Measurements from ENCODE around the gene BMPR1B.
A peak's percentile ranks its signal among the peaks of the same experiment; 100 is the strongest.
"Not testable (repeated sequence)": the region's sequence is repeated elsewhere in the genome, so short reads cannot be mapped to it uniquely, and the experiment has no call there.

BMPR1B gene

GRCh38 chr4:95049551-95050233, 291.9 kb downstream of the BMPR1B start:
- DNase-seq = no peak

GRCh38 chr4:95050980-95051701, 293.4 kb downstream of the BMPR1B start:
- DNase-seq = no peak

- no peak for DNase-seq
These were observed 293.9 kb downstream of the BMPR1B start for GRCh38 chr4:95051702-95052020.

DNA sequence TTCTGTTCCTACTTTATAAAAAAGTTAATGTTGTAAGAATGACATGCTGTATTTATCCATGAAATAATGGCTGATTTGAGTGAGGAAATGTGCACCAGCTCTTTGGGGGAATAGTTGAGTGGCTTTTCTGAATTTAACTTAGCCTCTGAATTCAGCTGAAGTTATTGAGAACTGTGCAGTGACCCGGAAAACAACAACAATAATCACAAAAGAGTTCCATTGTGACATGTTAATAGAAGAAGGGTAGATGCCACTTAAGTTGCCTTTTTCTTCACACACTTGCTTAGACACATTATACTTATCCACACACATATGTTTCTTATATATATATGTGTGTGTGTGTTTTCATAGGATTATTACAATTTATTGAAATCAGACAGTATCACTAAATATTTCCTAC, 301.2 kb downstream of the BMPR1B start:
- no peak for DNase-seq

DNA sequence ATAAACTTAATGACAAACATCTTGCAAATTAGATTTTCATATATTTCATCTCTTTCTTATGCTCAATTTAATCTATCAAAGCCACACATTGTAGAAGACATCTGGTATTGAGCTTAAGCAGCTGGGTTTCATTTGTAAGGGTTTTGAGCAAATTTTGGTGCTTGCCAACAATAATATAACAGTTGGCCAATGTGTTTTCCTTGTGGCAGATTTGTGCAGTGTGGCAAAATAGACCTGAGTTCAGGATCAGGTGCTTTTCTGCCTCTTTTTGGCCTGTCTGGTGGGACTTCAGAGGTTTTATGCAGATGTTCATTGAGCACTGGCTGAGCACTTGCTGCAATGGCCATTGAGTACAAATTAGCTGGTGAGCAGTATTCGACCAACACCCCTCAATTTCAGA, 301.9 kb downstream of the BMPR1B start:
- DNase-seq = no peak

DNA sequence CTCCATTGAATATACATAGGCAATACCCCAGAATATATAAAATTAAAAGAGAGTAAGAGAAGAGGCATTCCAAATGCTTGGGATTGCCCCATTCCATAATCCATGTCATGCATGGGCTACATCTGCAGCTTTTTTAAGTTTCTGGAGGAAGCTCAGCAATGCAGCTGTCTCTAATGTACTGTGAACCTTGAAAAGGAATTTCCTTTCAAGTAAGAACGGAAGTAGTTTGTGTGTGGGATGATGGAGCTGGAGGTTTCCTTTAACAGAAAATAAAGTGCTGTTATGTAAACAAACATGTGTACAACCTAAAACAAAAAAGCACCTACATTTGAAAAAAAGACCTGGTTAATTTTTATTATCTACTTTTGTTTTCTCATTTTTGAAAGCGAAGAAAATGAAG, 303.5 kb downstream of the BMPR1B start:
- no peak for DNase-seq

DNA sequence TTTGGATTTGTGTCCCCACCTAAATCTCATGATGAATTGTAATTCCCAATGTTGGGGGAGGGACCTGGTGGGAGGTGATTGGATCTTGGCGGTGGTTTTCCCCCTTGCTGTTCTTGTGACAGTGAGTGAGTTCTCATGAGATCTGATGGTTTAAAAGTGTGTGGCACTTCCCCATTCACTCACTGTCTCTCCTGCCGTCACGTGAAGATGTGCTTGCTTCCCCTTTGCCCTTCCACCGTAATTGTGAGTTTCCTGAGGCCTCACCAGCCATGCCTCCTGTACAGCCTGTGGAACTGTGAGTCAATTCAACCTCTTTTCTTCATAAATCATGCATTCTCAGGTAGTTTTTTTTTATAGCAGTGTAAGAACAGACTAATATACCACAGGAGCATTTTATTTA, 304.0 kb downstream of the BMPR1B start:
- DNase-seq = not testable (repeated sequence)

- DNase-seq = no peak
These were observed 308.3 kb downstream of the BMPR1B start for GRCh38 chr4:95066050-95066449.

DNA sequence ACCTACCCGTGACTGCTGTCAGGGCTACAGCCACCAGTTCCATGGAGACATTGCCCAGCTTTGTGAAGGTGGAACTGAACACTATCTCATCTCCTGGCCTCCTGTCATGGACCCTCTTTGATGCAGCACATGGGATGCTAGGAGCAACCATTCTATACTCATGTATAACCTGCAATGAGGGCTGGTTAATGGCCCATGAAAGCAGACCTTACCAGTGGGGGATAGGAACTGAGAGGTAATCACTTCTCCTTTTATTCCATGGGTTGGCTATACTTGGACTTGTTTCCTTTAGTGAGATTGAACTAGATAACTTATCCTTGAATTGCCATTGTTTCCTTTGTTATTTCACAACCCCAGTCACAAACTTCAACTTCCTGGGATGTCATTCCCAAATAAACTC, 310.6 kb downstream of the BMPR1B start:
- DNase-seq = no peak

GRCh38 chr4:95068818-95069478, 311.2 kb downstream of the BMPR1B start:
- DNase-seq = no peak

GRCh38 chr4:95071851-95072250, 314.1 kb downstream of the BMPR1B start:
- no peak for DNase-seq

DNA sequence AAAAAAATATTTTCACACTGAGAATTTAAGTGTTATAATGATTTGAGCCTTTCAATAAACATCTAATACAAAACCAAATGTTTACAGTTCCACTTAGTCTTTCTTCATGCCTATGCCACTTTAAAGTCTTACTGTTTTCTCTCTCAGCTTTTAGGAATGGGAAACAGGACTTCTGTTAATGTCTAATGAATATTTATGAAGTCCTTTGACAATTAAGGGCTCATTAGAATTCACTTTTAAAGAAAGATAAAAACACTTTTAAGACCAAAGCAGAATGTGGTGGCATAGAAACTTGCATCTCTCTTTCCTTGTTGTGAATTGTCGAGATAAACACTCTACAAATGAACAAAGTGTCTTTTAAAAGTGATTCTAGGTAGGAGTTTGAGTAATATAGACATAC, 315.9 kb downstream of the BMPR1B start:
- DNase-seq = no peak

- no peak for DNase-seq
These were observed 320.1 kb downstream of the BMPR1B start for GRCh38 chr4:95077864-95078263.

DNA sequence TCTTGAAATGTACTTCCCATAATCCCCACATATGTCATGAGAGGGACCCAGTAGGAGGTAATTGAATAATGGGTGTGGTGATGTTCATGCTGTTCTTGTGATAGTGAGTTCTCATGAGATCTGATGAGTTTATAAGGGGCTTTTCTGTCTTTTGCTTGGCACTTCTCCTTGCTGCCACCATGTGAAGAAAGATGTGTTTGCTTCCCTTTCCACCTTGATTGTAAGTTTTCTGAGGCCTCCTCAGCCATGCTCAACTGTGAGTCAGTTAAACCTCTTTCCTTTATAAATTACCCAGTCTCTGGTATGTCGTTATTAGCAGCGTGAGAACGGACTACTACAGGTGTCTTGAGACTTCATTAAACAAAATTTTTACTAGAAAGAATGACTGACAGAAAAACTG, 323.2 kb downstream of the BMPR1B start:
- no peak for DNase-seq

GRCh38 chr4:95084584-95084983, 326.8 kb downstream of the BMPR1B start:
- no peak for DNase-seq

DNA sequence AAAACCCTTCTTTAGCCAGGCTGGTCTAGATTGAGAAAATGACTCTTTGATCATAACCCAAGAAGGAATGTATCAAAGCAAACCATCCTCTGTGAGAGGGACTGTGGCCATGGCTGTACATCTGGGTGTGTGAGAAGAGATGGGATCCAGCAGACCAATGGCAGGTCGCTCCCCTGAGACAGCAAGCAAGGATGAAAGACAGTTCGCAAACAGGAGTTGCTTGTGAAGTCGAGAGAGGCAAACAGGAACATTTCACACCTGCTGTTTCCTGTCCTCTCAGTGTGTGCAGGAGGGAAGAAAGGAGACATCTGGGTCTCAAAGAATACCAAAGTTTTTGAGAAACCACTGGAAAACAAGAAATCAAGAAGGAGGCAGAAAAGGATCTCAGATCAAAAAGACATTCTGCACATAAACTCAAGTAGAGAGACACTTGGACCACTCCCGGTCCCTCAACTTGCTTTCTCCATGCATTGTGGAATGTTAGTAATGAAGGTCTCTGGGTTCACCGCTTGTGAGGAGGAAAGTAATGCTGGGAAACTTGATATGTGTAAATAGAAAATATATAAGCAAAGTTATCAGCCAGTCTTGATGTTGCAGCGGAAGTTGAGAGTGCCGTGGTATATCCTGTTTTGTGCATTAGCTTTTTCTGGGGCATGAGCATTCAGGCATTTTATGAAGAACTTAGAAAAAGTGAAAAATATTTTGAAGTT, 327.5 kb downstream of the BMPR1B start:
- DNase-seq = peak; percentile 56

DNA sequence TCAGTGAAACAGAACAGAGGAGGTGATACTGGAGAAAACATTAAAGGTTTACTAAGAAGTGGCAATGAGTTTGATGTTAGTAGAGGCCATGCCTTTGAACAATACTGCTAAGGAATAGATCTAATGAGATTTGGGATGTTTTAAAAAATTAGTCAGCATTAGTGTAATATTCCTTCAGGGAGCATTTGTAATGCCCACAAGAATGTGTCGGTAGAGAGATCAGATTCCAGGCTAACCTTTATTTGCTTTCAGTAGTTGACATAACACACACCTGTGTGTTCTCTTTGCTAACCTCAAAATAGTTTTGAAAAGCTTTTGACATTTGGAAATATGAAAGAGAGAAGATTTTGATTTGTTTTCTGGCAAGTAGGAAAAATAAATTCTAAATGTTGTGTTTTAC, 328.8 kb downstream of the BMPR1B start:
- no peak for DNase-seq

- DNase-seq = peak; percentile 46
These were observed 330.1 kb downstream of the BMPR1B start for GRCh38 chr4:95087657-95088455.

GRCh38 chr4:95091272-95091671, 333.5 kb downstream of the BMPR1B start:
- DNase-seq = peak; percentile 37

GRCh38 chr4:95092766-95093165, 335.0 kb downstream of the BMPR1B start:
- peak; percentile 87 for DNase-seq

DNA sequence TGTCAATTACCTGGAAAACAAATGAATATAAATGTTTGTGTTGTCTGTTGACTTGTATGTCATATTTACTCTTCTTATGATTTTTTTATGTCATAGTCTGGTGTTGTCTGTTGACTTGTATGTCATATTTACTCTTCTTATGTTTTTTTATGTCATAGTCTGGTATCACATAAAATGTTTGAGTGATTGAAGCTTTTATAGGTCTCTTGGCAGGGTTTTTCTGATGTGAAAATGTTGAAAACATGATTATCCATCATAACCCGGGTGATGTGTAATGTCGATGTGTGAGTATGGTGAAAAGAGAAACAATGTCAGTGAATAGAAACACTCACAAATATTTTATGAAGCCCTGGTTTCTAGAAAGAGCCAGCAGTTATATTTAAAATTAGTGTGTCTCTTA, 335.7 kb downstream of the BMPR1B start:
- DNase-seq = peak; percentile 77
